Measurements from ENCODE around the gene AGFG2.
A peak's percentile ranks its signal among the peaks of the same experiment; 100 is the strongest.
"Not testable (repeated sequence)": the region's sequence is repeated elsewhere in the genome, so short reads cannot be mapped to it uniquely, and the experiment has no call there.

The AGFG2 gene

GRCh38 chr7:100552532-100552931 lies 13.5 kb downstream of the AGFG2 start:
- no peak for TF ChIP-seq Cebpa-rat (IDR thresholded peaks at IDR 0.05)
- no peak overlapping the region for H3K4me2 ChIP-seq
- peaks cover 73% of the 10 kb centered on the region for H3K36me3 ChIP-seq
- H3K9ac ChIP-seq: no peak overlapping the region
- H3K27me3 ChIP-seq: no peaks in the 10 kb centered on the region
- H3K4me3 ChIP-seq: no peak overlapping the region
- no peak overlapping the region for H3K27ac ChIP-seq
- H3K9me3 ChIP-seq: no peaks in the 10 kb centered on the region
- no peaks in the 10 kb centered on the region for H4K20me1 ChIP-seq
- H3K4me1 ChIP-seq: peaks cover 32% of the 10 kb centered on the region

DNA sequence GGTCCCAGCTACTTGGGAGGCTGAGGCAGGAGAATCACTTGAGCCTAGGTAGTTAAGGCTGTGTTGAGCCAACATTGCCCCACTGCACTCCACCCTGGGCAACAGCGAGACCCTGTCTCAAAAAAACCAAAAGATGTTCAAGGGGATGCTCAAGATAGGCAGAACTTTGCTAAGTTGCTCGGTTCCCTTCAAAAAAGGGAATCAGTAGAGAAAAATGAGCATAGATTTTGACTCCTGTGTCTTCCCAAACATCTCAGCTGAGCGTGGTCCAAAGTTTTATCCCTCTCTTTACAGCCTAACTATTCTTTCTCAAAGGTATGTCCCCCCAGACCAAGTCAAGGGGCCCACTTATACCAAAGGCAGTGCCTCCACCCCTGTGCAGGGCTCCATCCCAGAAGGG lies 14.0 kb downstream of the AGFG2 start:
- no peak overlapping the region for H3K4me3 ChIP-seq
- H3K9ac ChIP-seq: no peak overlapping the region
- TF ChIP-seq Cebpa-rat (IDR thresholded peaks at IDR 0.05): no peak
- H3K4me1 ChIP-seq: peaks cover 28% of the 10 kb centered on the region
- no peaks in the 10 kb centered on the region for H3K9me3 ChIP-seq
- no peaks in the 10 kb centered on the region for H3K27me3 ChIP-seq
- H3K4me2 ChIP-seq: no peak overlapping the region
- no peaks in the 10 kb centered on the region for H4K20me1 ChIP-seq
- H3K36me3 ChIP-seq: peaks cover 78% of the 10 kb centered on the region
- H3K27ac ChIP-seq: no peak overlapping the region

GRCh38 chr7:100555701-100556100 lies 16.7 kb downstream of the AGFG2 start:
- Histone ChIP-seq H3K9ac (no peak overlapping the region), H3K27me3 (no peaks in the 10 kb centered on the region), H4K20me1 (no peaks in the 10 kb centered on the region), H3K4me1 (peaks cover under 1% of the 10 kb centered on the region), H3K4me3 (no peak overlapping the region), H3K9me3 (no peaks in the 10 kb centered on the region), H3K27ac (no peak overlapping the region), H3K36me3 (peaks cover 68% of the 10 kb centered on the region), H3K4me2 (no peak overlapping the region)
- TF ChIP-seq Cebpa-rat (IDR thresholded peaks at IDR 0.05): no peak

DNA sequence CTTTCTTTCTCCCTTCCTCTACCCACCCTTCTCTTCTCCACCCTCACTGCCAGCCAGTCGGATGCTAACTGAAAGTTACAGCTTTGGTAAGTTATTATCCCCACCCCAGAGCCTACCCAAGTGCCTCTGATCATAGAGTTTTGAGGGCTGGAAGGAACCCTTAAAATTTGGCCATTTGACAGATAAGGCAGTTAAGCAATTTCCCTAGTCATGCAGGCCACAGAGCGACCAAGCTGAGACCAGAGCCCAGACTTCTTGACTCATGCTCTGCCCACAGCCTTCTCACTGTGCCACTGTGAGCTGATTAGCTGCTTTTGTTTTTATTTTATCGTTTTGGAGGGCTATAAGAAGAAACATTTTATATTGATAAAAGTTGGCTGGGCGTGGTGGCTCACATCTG lies 17.5 kb downstream of the AGFG2 start:
- H3K27me3 ChIP-seq: no peaks in the 10 kb centered on the region
- no peaks in the 10 kb centered on the region for H3K4me1 ChIP-seq
- H4K20me1 ChIP-seq: no peaks in the 10 kb centered on the region
- peaks cover 63% of the 10 kb centered on the region for H3K36me3 ChIP-seq
- no peak overlapping the region for H3K9ac ChIP-seq
- TF ChIP-seq Cebpa-rat (IDR thresholded peaks at IDR 0.05): no peak
- H3K4me3 ChIP-seq: no peak overlapping the region
- no peaks in the 10 kb centered on the region for H3K9me3 ChIP-seq
- no peak overlapping the region for H3K27ac ChIP-seq
- H3K4me2 ChIP-seq: no peak overlapping the region

- no peak overlapping the region for H3K9ac ChIP-seq
- peaks cover 57% of the 10 kb centered on the region for H3K36me3 ChIP-seq
- no peak overlapping the region for H3K4me3 ChIP-seq
- H3K4me1 ChIP-seq: peaks cover 6% of the 10 kb centered on the region; the same call in 1 of the 2 replicates
- no peaks in the 10 kb centered on the region for H3K27me3 ChIP-seq
- H3K4me2 ChIP-seq: no peak overlapping the region
- no peak overlapping the region for H3K27ac ChIP-seq
- no peak for TF ChIP-seq Cebpa-rat (IDR thresholded peaks at IDR 0.05)
- no peaks in the 10 kb centered on the region for H3K9me3 ChIP-seq
- H4K20me1 ChIP-seq: no peaks in the 10 kb centered on the region
Measured at GRCh38 chr7:100559127-100559526, 20.1 kb downstream of the AGFG2 start.

DNA sequence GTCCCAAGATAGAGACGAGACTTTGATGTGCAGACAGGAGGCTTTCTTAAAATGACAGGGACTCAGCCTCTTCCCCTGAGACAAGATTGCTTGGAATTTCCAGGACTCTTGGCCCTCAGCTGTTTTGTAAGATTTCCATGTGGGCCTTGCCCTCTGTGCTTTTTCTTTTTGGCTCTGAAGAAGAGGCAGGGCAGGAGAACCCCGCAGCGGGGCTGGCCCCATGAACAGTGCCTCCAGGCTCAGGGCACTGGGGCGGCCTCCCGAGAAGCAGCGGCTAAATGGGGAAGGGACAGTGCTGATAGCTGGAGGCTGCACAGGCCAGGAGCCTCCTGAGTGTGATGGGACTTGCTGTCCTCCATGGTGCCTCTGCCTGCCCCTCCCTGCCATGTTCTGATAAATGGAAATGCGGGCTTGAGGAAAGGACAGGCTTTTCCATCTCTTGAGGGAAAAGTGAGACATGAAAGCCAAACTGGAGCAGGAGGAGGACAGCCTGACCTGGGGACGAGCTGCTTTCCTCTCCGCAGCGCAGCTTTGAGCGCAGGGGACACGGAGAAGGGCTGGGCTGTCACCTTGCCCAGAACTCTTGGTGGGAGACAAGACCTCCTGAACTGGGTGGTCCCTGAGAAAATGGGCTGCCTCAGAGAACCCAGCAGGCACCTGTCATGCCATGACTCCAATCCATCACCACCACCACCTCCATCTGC lies 22.6 kb downstream of the AGFG2 start:
- no peaks in the 10 kb centered on the region for H3K9me3 ChIP-seq
- H3K27ac ChIP-seq: no peak overlapping the region
- H4K20me1 ChIP-seq: no peaks in the 10 kb centered on the region
- no peaks in the 10 kb centered on the region for H3K27me3 ChIP-seq
- no peak overlapping the region for H3K4me3 ChIP-seq
- peaks cover 10% of the 10 kb centered on the region; the same call in 1 of the 2 replicates for H3K4me1 ChIP-seq
- H3K9ac ChIP-seq: 0 out of 2 replicates have a peak overlapping the region, but pooled peaks have one; percentile 24
- H3K36me3 ChIP-seq: peaks cover 32% of the 10 kb centered on the region
- no peak overlapping the region for H3K4me2 ChIP-seq
- no peak for TF ChIP-seq Cebpa-rat (IDR thresholded peaks at IDR 0.05)

DNA sequence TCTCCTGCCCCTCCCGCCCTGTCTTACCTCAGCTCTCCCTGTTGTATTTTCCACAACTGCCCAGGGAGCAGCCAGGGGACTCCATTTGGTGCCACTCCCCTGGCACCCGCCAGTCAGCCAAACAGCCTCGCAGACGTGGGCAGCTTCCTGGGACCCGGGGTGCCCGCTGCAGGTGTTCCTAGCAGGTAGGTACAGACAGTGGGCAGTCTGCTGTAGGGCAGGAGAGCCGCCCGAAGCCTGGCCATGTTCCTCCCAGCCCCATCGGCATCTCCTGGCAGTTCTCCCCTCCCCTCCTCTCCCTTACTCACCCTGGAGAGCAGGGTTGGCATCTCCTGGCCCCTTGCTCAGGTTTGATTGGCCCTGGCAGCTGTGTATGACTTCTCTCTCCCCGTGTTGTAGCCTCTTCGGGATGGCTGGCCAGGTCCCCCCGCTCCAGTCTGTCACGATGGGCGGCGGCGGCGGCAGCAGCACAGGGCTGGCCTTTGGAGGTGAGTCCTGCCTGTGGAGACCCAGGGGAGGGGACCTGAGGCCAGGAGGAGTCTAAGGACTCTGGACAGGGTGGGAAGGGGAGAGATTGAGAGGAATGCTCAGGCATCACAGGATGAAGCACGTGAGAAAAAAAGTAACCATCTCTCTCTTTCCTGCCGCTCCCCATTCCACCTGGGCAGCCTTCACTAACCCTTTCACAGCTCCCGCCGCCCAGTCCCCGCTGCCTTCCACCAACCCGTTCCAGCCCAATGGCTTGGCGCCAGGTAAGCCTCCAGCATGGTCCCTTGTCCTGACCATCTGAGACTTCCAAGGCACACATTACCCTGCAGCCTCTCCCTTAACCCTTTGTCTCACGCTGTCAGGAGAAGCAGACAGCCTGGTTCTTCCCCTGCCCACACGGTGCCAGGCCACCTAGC lies 23.4 kb downstream of the AGFG2 start:
- no peak overlapping the region for H3K27ac ChIP-seq
- H3K9me3 ChIP-seq: no peaks in the 10 kb centered on the region
- no peak for TF ChIP-seq Cebpa-rat (IDR thresholded peaks at IDR 0.05)
- H3K27me3 ChIP-seq: no peaks in the 10 kb centered on the region
- no peak overlapping the region for H3K4me2 ChIP-seq
- H3K4me3 ChIP-seq: no peak overlapping the region
- 0 out of 2 replicates have a peak overlapping the region, but pooled peaks have one; percentile 24 for H3K9ac ChIP-seq
- no peaks in the 10 kb centered on the region for H4K20me1 ChIP-seq
- H3K4me1 ChIP-seq: peaks cover 18% of the 10 kb centered on the region
- H3K36me3 ChIP-seq: peaks cover 25% of the 10 kb centered on the region

- Histone ChIP-seq H3K4me3 (no peak overlapping the region), H3K9ac (no peak overlapping the region), H3K4me2 (no peak overlapping the region), H3K36me3 (peaks cover 19% of the 10 kb centered on the region), H3K9me3 (no peaks in the 10 kb centered on the region), H4K20me1 (no peaks in the 10 kb centered on the region), H3K27me3 (no peaks in the 10 kb centered on the region), H3K27ac (no peak overlapping the region), H3K4me1 (peaks cover 25% of the 10 kb centered on the region)
- TF ChIP-seq Cebpa-rat (IDR thresholded peaks at IDR 0.05): no peak
Measured at GRCh38 chr7:100563100-100563564, 24.1 kb downstream of the AGFG2 start.

GRCh38 chr7:100563809-100564400 lies 24.9 kb downstream of the AGFG2 start:
- no peaks in the 10 kb centered on the region for H3K9me3 ChIP-seq
- H4K20me1 ChIP-seq: no peaks in the 10 kb centered on the region
- H3K9ac ChIP-seq: no peak overlapping the region
- peaks cover 19% of the 10 kb centered on the region for H3K36me3 ChIP-seq
- H3K4me2 ChIP-seq: no peak overlapping the region
- no peak overlapping the region for H3K27ac ChIP-seq
- TF ChIP-seq Cebpa-rat (IDR thresholded peaks at IDR 0.05): no peak
- H3K27me3 ChIP-seq: no peaks in the 10 kb centered on the region; the same call in 1 of the 2 replicates
- H3K4me3 ChIP-seq: no peak overlapping the region
- H3K4me1 ChIP-seq: peaks cover 33% of the 10 kb centered on the region

DNA sequence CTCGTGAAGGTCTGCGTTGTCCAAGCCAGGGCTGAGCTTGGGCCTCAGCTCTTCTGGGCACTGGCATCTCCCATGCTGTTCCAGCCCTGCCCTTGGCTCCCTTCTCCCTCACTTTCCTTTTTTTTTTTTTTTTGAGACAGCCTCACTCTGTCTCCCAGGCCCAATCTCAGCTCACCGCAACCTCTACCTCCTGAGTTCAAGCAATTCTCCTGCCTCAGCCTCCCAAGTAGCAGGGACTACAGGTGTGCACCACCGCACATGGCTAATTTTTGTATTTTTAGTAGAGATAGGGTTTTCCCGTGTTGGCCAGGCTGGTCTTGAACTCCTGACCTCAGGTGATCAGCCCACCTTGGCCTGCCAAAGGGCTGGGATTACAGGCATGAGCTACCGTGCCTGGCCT lies 25.4 kb downstream of the AGFG2 start:
- H3K27me3 ChIP-seq, H3K9ac ChIP-seq, H3K4me3 ChIP-seq, H3K27ac ChIP-seq, H4K20me1 ChIP-seq, H3K4me2 ChIP-seq, H3K9me3 ChIP-seq: not testable (repeated sequence)
- peaks cover 38% of the 10 kb centered on the region for H3K4me1 ChIP-seq
- peaks cover 19% of the 10 kb centered on the region for H3K36me3 ChIP-seq
